ENCODE data around the gene PGR.

Gene PGR

GRCh38 chr11:101008961-101009689, 120.5 kb downstream of the PGR start:
- no peak for DNase-seq

- DNase-seq: no peak
Observed at GRCh38 chr11:101003468-101003867, 126.1 kb downstream of the PGR start.

GRCh38 chr11:100999756-101000155, 129.9 kb downstream of the PGR start:
- no peak for DNase-seq

GRCh38 chr11:100994966-100995365, 134.6 kb downstream of the PGR start:
- DNase-seq: no peak

GRCh38 chr11:100991541-100991940, 138.1 kb downstream of the PGR start:
- no peak for DNase-seq

GRCh38 chr11:100990931-100991330, 138.7 kb downstream of the PGR start:
- DNase-seq: no peak

- no peak for DNase-seq
Observed at GRCh38 chr11:100984668-100985067, 144.9 kb downstream of the PGR start.

- DNase-seq: no peak
Observed at GRCh38 chr11:100981196-100981824, 148.3 kb downstream of the PGR start.

GRCh38 chr11:100980156-100980555, 149.5 kb downstream of the PGR start:
- DNase-seq: no peak

All from NCI-H2227 treated with DMSO at 0.1 percent for 48 hours (cell line).